Endothelial cell of umbilical vein (primary cell): ENCODE measurements around the gene NPTN. TPM values are rescaled to one million over a fixed set of nuclear protein-coding genes. Genes with fewer than 3 reads are reported as not detected.

Source experiments
- BruUV-seq: library from RNA; stranded (reverse); fragments of 400-500 nt; replicated peaks from 2 replicates; lab custom pipeline; 2021; lab: Mats Ljungman, UMichigan
- CTCF ChIA-PET: fragments of 300-600, 350-600 bp; sonication (Branson Sonifier 250); formaldehyde crosslinking; loops from one replicate; lab custom pipeline; 2021; ENCODE audit warnings: antibody characterized with exemption, inconsistent platforms; lab: Charles Lee
- POLR2A ChIA-PET: fragments of 300-600, 350-600 bp; sonication (Branson Sonifier 250); formaldehyde crosslinking; loops from one replicate; lab custom pipeline; 2021; ENCODE audit warnings: antibody characterized with exemption, inconsistent platforms; lab: Charles Lee
- DNase-seq: peaks from one replicate; pipeline ENCODE4 v3.0.0-alpha.2; 2011; ENCODE audit warnings: low read depth, low spot score
- FAIRE-seq: peaks from 2 replicates; lab custom pipeline; 2011; peaks lifted over from hg19 to GRCh38; lab: Jason Lieb, UNC
- H2AFZ ChIP-seq: 2 replicates; pipeline ENCODE4 v1.6.0; 2012; ENCODE audit warnings: low read depth, low read length, control low read depth, inconsistent platforms
- H3K27ac ChIP-seq: 2 replicates; pipeline ENCODE4 v1.5.1; 2011; ENCODE audit warnings: low read depth, mild to moderate bottlenecking, control low read depth, low read length, moderate library complexity; ENCODE audit not compliant: insufficient read depth
- H3K27me3 ChIP-seq, 2 experiments: 2 replicates each; pipeline versions ENCODE4 v1.6.0 to v1.6.1; 2011; ENCODE audit warnings: low read length in 2 of 2, mixed read lengths in 1 of 2; ENCODE audit not compliant: control insufficient read depth in 2 of 2, insufficient read depth in 2 of 2
- H3K36me3 ChIP-seq, 2 experiments: 2 replicates in 1 of 2; 3 replicates in 1 of 2; pipeline ENCODE4 v1.5.1; 2011; ENCODE audit warnings: low read length in 2 of 2, mild to moderate bottlenecking in 1 of 2, moderate library complexity in 1 of 2; ENCODE audit not compliant: control insufficient read depth in 2 of 2, insufficient read depth in 2 of 2; ENCODE audit errors: extremely low read depth in 1 of 2
- H3K4me1 ChIP-seq: 3 replicates; pipeline ENCODE4 v1.5.1; 2011; ENCODE audit warnings: mild to moderate bottlenecking, low read length; ENCODE audit not compliant: control insufficient read depth, insufficient read depth; ENCODE audit errors: extremely low read depth
- H3K4me2 ChIP-seq: 2 replicates; pipeline ENCODE4 v1.6.1; 2011; ENCODE audit warnings: low read length, control low read depth, mixed read lengths; ENCODE audit not compliant: insufficient read depth
- H3K4me3 ChIP-seq, 3 experiments: fragments of 200-600 bp in 1 of 3; sonication (generic), shearing (Covaris generic) in 1 of 3; replicated peaks in 1 of 3; 2 replicates each; pipeline ENCODE4 v1.5.1; 2011 to 2016; ENCODE audit warnings: control low read depth in 3 of 3, low read length in 3 of 3, mild to moderate bottlenecking in 2 of 3, inconsistent platforms in 1 of 3, low read depth in 1 of 3, moderate library complexity in 1 of 3; ENCODE audit not compliant: insufficient read depth in 1 of 3
- H3K79me2 ChIP-seq: 2 replicates; pipeline ENCODE4 v1.6.0; 2012; ENCODE audit warnings: low read length, inconsistent platforms; ENCODE audit not compliant: control insufficient read depth, insufficient read depth
- H3K9ac ChIP-seq: replicated peaks from 2 replicates; pipeline ENCODE3; 2011; ENCODE audit warnings: low read length, control low read depth; ENCODE audit not compliant: insufficient read depth; ENCODE audit errors: extremely low read depth
- H3K9me1 ChIP-seq: replicated peaks from 3 replicates; pipeline ENCODE4 v1.6.0; 2011; ENCODE audit warnings: mild to moderate bottlenecking, low read length; ENCODE audit not compliant: control insufficient read depth, insufficient read depth; ENCODE audit errors: extremely low read depth
- H3K9me3 ChIP-seq: replicated peaks from 2 replicates; pipeline ENCODE4 v1.5.1; 2012; ENCODE audit warnings: low read length, inconsistent platforms; ENCODE audit not compliant: control insufficient read depth, insufficient read depth
- H4K20me1 ChIP-seq: replicated peaks from 2 replicates; pipeline ENCODE3; 2011; ENCODE audit warnings: mild to moderate bottlenecking, low read length; ENCODE audit not compliant: control insufficient read depth, insufficient read depth; ENCODE audit errors: extremely low read depth
- EZH2 ChIP-seq: IDR thresholded peaks from 2 replicates; pipeline ENCODE4 v1.6.1; 2012; ENCODE audit warnings: borderline replicate concordance, low read depth, mild to moderate bottlenecking, moderate library complexity, low read length, inconsistent platforms; ENCODE audit not compliant: severe bottlenecking
- FOS ChIP-seq: IDR thresholded peaks from 2 replicates; pipeline ENCODE4 v1.6.1; 2011; ENCODE audit warnings: mild to moderate bottlenecking, low read length, moderate library complexity, borderline replicate concordance; ENCODE audit not compliant: insufficient read depth
- GATA2 ChIP-seq: IDR thresholded peaks from 2 replicates; pipeline ENCODE4 v1.7.0; 2011; ENCODE audit warnings: low read depth, mild to moderate bottlenecking, moderate library complexity, mixed read lengths, low read length; ENCODE audit not compliant: insufficient read length, insufficient read depth
- JUN ChIP-seq: IDR thresholded peaks from 2 replicates; pipeline ENCODE4 v1.6.1; 2011; ENCODE audit warnings: borderline replicate concordance, low read depth; ENCODE audit not compliant: insufficient read length, insufficient read depth
- MYC ChIP-seq: IDR thresholded peaks from one replicate; pipeline ENCODE4 v1.6.1; 2011; ENCODE audit warnings: mild to moderate bottlenecking, low read depth, low read length
- POLR2A ChIP-seq: IDR thresholded peaks from 2 replicates; pipeline ENCODE4 v1.6.1; 2012; ENCODE audit warnings: low read depth, mild to moderate bottlenecking, control low read depth, low read length
- POLR2AphosphoS5 ChIP-seq: IDR thresholded peaks from 2 replicates; pipeline ENCODE4 v1.6.1; 2012; ENCODE audit warnings: low read depth, mild to moderate bottlenecking, control low read depth, low read length, moderate library complexity; ENCODE audit not compliant: insufficient read depth
- dilution Hi-C: fragments of 300-500 bp; cut with MboI; formaldehyde crosslinking; loops from one replicate; pipeline ENCODE4 v1.15.0; 2019; ENCODE audit warnings: low sequenced_read_pairs; ENCODE audit not compliant: extremely low pct_ligation_motif_present
- intact Hi-C: fragments of 100-400 bp; cut with micrococcal nuclease; formaldehyde crosslinking; loops from one replicate; pipeline ENCODE4 v1.10.0; 2022
- polyA plus RNA-seq, 4 experiments: library from polyadenylated mRNA; depleted of rRNA in 3 of 4; stranded (reverse) in 3 of 4; unstranded in 1 of 4; fragments of >200 nt; gene quantifications; 2 replicates each; pipeline versions ENCODE4 v1.2.1 to v1.2.3, GENCODE V29; 2011 to 2012; ENCODE audit warnings: missing spikeins in 1 of 4
- total RNA-seq: library from RNA; stranded (reverse); gene quantifications from 2 replicates; pipeline ENCODE4 v1.2.3, GENCODE V29; 2021
- TF ChIP-seq, protein P1 (sequence below): IDR thresholded peaks from 2 replicates; pipeline ENCODE4 v1.6.1; 2011; ENCODE audit not compliant: insufficient read depth, insufficient read length
- TF ChIP-seq, protein P2 (sequence below), 2 donors: IDR thresholded peaks; 1 replicate in 1 of 2; 2 replicates in 1 of 2; pipeline ENCODE4 v1.5.1; 2011; ENCODE audit warnings: low read length in 2 of 2, mild to moderate bottlenecking in 2 of 2, moderate library complexity in 2 of 2, control low read depth in 1 of 2, inconsistent platforms in 1 of 2, low read depth in 1 of 2; ENCODE audit not compliant: insufficient read depth in 1 of 2; ENCODE audit errors: extremely low read depth in 1 of 2

Gene NPTN
- total and polyA plus RNA-seq, 2 donors (not counting 3 experiments of a cell fraction or from before 2014, with no cell fraction given) = 77.4 to 81.3 TPM

DNA sequence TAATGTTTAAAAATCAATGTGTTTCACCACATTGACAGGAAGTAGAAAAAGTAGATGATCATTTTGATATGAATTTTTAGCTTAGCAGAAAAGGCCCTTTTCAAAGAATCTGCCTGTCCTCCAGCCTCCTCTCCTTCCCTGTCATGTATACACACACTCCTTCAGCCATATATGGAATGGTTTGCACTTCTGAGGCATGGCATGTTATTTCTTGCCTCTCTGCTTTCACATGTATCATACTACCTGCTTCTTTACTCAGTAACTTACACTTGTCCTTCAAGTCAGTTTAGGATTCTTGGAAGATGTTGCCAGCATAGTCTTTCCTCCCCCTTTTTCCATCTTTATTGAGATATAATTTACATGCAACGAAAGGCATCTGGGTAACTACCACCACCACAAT, 111.2 kb downstream of the NPTN start:
- POLR2A ChIA-PET = no interaction called here
- no peaks in the 10 kb centered on the region for H3K9me3 ChIP-seq
- BruUV-seq = no TSS peak
- H3K9ac ChIP-seq = no peak overlapping the region
- dilution Hi-C loops = no loop called here
- H2AFZ ChIP-seq = no peak overlapping the region
- FAIRE-seq = no peak
- H3K36me3 ChIP-seq = no peaks in the 10 kb centered on the region
- H3K4me3 ChIP-seq = no peak overlapping the region
- TF ChIP-seq, protein P1, sequence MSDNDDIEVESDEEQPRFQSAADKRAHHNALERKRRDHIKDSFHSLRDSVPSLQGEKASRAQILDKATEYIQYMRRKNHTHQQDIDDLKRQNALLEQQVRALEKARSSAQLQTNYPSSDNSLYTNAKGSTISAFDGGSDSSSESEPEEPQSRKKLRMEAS = no peak
- TF ChIP-seq GATA2 (no peak), POLR2A (no peak), EZH2 (no peak), POLR2AphosphoS5 (no peak), FOS (no peak), JUN (no peak), MYC (no peak)
- TF ChIP-seq, protein P2, sequence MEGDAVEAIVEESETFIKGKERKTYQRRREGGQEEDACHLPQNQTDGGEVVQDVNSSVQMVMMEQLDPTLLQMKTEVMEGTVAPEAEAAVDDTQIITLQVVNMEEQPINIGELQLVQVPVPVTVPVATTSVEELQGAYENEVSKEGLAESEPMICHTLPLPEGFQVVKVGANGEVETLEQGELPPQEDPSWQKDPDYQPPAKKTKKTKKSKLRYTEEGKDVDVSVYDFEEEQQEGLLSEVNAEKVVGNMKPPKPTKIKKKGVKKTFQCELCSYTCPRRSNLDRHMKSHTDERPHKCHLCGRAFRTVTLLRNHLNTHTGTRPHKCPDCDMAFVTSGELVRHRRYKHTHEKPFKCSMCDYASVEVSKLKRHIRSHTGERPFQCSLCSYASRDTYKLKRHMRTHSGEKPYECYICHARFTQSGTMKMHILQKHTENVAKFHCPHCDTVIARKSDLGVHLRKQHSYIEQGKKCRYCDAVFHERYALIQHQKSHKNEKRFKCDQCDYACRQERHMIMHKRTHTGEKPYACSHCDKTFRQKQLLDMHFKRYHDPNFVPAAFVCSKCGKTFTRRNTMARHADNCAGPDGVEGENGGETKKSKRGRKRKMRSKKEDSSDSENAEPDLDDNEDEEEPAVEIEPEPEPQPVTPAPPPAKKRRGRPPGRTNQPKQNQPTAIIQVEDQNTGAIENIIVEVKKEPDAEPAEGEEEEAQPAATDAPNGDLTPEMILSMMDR (IDR thresholded peaks at IDR 0.05; ENCODE audit: extremely low read depth in 1 of 2, insufficient read depth in 1 of 2, low read depth in 1 of 2, low read length in 2 of 2) = no peak
- no peaks in the 10 kb centered on the region for H3K4me1 ChIP-seq
- H4K20me1 ChIP-seq = no peaks in the 10 kb centered on the region
- peaks cover 0 to 22% of the 10 kb centered on the region in 2 experiments for H3K27me3 ChIP-seq
- CTCF ChIA-PET = no interaction called here
- no peak overlapping the region for H3K27ac ChIP-seq
- H3K9me1 ChIP-seq = no peaks in the 10 kb centered on the region
- H3K4me2 ChIP-seq = no peak overlapping the region
- no peak for DNase-seq
- H3K79me2 ChIP-seq = no peaks in the 10 kb centered on the region
- intact Hi-C loops = no loop called here
